Pons (tissue), 1 donor: ENCODE data around the gene TLE6.
"Not testable (repeated sequence)": the region's sequence is repeated elsewhere in the genome, so short reads cannot be mapped to it uniquely, and the experiment has no call there.

Experiments
- DNase-seq: peaks from one replicate; pipeline ENCODE4 v3.0.0-alpha.2; 2016; ENCODE audit warnings: low spot score

The TLE6 gene

DNA sequence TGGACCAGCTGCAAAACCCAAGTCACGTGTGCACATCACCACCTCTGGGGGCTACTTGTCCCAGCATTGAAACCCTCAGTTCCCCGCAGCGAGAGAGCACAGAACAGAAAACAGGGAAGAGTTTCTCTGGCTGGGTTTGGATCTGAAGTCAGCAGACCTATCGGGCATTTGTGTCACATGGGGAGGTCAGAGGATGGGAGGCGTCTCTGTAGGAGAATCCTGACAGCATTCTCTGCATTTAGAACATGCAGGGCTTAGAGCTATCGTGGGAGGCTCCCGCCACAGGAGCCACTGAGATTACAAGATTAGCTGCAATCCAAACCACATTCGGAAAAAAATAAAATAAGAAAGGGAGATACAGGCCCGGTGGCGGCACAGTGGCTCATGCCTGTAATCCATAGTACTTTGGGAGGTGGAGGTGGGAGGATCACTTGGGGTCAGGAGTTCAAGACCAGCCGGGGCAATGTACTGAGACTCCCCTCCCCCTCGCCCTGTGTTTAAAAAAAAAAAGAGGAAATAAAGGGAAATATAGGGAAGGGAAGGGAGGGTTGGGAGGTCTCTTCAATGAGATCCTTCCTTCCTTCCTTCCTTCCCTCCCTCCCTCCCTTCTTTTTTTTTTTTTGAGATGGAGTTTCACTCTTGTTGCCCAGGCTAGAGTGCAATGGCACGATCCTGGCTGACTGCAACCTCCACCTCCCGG, 2.9 kb upstream of the TLE6 start:
- no peak for DNase-seq

DNA sequence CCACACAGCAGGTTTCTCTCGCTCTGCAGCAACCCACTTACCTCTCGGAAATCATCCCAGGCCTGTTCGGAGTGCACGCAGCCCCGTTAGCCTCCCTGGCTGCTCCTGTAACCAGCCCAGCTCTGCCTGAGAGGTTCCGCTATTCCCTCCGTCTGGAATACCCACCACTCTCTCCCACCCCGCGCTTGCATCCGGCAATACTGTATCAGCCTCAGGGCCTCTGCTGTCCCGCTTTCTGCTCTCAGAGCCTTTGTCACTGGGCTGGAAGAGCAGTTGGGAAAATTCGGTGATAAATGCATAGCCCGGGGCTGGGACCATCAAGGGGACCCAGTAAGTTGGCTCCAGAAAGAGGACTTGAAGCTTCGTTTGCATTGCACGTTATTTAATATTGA, 759 bp upstream of the TLE6 start:
- DNase-seq = no peak

DNA sequence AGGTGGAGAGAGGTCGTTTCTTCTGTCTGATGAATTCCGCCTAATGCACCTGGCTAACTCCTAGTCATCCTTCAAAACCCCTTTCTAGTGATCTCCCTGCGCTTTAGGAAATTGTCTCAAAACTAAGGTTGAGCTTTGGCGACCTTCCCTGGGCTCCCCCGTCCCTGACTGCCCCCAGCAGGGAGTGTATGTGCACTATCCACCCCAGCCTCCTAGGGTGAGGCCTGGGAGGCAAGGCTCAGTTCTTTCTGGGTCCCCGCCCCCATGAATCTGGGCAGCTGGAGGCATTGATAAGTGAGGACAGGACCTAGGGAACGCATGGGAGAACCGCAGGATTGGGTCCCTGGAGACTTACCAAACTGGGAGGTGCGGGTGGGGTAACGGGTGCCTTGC, 378 bp downstream of the TLE6 start:
- no peak for DNase-seq

DNA sequence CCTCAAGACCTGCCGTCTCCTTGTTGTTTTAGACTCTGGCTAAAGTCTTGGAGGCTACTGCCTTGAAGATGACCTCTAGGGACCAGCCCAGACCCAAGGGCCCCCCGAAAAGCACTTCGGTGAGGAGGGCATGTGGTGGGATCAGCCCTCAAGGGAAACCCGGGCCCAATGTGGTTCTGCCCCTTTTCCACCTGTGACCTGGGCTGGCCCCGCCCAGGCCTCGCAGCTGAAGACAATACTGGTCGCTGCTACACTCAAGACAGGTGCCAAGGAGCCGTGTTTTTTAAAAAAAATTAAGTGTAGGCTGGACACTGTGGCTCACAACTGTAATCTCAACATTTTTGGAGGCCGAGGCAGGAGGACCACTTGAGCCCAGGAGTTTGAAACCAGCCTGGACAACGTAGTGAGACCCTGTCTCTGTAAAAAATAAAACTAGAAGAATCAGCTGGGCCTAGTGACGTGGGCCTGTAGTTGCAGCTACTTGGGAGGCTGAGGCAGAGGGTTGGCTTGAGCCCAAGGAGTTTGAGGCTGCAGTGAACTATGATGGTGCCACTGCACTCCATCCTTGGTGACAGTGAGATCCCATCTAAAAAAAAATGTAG, 903 bp downstream of the TLE6 start:
- no peak for DNase-seq

GRCh38 chr19:2978772-2979171, 1.4 kb downstream of the TLE6 start:
- no peak for DNase-seq

- no peak for DNase-seq
These were observed 4.5 kb downstream of the TLE6 start for GRCh38 chr19:2981898-2982297.

DNA sequence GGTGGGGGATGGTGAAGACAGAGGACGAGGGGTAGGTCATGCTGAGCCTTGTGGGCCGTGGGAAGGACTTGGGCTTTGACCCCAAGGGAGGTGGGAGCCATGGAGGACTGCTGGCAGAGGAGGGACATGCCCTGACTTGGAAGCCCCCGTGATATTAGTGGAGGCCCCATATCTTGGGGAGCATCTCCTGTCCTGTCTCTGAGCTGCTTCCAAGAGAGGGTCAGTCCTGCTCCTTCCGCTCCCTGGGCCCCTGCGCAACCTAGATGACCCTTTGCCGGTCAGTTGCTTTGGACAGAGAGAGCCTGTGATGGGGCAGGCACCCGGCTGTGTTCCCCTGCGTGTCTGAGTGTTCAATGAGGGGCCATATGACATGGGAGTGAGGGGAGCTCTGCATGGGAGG, 5.2 kb downstream of the TLE6 start:
- DNase-seq = no peak

GRCh38 chr19:2982983-2983350, 5.6 kb downstream of the TLE6 start:
- DNase-seq = peak; percentile 53

GRCh38 chr19:2983351-2984214, 6.2 kb downstream of the TLE6 start:
- peak; percentile 6 for DNase-seq

DNA sequence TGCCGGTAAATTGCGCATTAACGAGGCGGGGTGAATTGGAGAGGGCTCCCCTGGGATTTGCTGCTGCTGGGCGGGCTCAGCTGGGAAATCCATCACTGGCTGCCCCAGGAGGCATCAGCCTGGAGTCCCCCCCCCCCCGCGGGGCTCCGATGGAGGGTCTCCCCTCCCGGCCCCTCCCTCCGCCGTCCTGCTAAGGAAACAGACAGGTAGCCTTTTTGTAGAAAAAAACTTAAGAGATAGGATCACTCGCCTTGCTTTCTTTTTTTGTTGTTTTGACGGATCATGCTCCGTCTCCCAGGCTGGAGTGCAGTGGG, 6.8 kb downstream of the TLE6 start:
- DNase-seq = no peak

DNA sequence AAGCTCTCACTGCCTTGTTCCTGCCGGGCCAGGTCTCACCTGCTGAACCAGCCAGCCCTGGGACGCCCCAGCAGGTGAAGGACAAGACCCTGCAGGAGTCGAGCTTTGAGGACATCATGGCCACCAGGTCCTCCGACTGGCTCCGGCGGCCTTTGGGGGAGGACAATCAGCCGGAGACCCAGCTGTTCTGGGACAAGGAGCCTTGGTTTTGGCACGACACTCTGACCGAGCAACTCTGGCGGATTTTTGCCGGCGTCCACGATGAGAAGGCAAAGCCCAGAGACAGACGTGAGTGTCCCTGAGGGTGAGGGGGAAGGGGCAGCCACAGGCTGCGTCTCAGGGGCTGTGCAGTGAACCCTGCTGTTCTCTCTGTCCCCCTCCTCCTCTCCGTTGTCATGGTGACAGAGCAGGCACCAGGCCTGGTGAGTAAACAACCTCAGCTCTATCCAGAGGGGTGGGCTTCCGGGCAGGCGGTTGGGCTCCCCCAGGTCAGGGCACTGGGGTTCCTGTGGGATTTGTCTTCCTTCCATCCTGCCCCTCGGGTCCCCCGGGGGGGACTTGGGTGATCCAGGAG, 9.7 kb downstream of the TLE6 start:
- no peak for DNase-seq

DNA sequence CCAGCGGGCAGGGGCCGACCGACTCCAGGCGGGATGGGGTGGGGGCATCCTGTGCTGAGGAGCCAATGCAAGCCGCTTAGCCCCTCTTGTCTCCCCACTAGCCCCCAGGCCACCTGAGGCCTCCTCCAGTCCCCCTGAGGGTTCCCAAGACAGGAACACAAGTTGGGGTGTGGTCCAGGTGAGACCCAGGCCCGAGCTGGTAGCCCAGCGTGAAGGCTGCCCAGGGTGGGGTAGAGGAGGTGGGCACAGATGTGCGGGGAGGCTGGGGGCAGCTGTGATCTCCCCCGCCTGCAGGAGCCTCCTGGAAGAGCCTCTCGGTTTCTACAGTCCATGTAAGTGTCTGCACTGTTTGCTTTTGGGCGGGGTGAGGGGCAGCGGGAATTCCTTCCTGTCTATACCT, 10.4 kb downstream of the TLE6 start:
- no peak for DNase-seq

DNA sequence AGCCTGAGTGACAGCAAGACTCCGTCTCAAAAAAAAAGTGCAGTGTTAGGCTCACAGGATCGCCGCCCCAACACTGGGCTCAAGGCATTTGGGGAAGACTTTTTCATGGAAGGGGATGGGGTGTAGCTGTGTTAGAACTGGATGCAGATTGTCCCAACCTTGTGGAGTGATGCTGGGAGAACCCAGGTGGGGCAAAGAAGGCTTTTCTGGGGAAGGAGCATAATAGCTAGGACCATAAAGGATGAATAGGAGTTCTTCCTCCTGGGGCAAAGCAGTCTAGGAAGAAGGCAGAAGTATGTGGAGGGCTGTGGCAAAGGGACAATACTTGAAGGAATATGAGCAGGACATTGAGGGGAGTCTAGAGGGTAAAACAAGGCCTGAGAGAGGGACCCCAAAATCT, 11.2 kb downstream of the TLE6 start:
- DNase-seq = no peak

GRCh38 chr19:2989236-2989946, 12.0 kb downstream of the TLE6 start:
- no peak for DNase-seq

DNA sequence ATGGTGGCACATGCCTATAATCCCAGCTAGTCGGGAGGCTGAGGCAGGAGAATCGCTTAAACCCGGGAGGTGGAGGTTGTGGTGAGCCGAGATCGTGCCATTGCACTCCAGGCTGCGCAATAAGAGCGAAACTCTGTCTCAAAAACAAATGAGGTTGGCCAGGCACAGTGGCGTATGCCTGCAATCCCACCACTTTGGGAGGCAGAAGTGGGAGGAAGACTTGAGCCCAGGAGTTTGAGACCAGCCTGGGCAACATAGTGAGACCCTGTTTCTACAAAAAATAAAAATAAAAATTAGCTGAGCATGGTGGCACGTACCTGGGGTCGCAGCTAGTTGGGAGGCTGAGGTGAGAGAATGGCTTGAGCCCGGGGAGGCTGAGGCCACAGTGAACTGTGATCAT, 15.0 kb downstream of the TLE6 start:
- DNase-seq = not testable (repeated sequence)

DNA sequence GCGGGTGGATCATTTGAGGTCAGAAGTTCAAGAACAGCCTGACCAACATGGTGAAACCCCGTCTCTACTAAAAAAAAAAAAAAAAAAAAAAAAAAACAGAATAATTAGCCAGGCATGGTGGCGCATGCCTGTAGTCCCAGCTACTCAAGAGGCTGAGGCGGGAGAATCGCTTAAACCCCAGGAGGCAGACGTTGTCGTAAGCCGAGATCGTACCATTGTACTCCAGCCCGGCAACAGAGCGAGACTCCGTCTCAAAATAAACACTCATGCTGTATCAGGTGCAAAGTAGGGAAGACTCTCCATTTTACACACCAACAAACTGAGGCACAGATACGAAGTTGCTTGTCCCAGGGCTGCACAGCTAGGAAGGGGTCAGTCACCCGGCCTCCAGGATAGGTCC, 15.6 kb downstream of the TLE6 start:
- DNase-seq = no peak

GRCh38 chr19:2993579-2993978, 16.2 kb downstream of the TLE6 start:
- no peak for DNase-seq

DNA sequence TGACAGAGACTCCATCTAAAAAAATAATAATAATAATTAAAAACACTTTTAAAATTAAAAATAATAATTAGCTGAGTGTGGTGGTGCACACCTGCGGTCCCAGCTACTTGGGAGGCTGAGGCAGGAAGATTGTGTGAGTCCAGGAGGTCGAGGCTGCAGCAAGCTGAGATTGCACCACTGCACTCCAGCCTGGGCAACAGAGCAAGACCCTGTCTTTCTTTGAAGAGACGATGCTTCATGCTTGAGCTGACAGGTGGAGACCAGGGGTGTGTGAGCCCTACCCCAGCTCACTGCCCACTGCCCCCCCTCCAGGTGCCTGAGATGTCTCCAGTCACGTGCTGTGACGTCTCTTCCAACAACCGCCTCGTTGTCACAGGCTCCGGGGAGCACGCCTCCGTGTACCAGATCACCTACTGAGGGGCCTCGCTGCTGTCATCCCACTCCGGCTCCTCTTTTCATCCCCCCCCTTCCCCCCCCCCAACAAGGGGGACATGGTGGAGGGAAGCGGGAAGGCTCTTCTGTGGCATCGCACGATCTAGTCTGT, 17.3 kb downstream of the TLE6 start:
- DNase-seq = no peak

DNA sequence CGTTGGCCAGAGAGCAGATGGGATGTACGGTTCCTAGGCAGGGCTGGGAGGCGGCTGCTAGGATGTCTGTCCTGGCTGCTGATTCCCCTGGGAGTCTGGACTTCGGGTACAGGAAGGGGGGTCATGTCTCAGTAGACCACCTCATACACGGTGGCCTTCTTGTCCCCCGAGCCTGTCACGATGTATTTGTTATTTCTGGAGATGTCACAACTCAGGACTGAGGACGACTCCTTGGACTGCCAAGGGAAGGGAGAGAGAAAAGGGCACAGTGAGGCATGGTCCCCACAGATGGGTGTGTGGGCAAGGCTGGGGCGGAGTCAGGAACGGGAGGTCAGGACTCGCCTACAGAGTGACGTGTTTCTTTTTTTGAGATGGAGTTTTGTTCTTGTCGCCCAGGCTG, 20.4 kb downstream of the TLE6 start:
- DNase-seq = no peak

DNA sequence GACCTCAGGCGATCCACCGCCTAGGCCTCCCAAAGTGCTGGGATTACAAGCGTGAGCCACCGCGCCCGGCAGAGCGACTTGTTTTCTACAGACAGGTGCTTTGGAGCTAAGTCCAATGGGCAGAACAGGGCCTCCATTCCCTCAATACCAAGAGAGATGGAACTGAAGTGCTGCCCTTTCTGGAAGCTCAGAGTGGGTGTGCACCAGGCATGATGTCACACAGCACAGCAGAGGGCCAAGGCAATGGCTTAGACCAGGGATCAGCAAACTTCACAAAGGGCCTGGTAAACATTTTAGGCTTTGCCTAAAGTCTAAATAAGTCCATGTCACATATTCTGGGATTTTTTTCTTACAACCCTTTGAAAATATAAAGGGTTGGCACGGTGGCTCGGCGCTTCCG, 21.3 kb downstream of the TLE6 start:
- no peak for DNase-seq

DNA sequence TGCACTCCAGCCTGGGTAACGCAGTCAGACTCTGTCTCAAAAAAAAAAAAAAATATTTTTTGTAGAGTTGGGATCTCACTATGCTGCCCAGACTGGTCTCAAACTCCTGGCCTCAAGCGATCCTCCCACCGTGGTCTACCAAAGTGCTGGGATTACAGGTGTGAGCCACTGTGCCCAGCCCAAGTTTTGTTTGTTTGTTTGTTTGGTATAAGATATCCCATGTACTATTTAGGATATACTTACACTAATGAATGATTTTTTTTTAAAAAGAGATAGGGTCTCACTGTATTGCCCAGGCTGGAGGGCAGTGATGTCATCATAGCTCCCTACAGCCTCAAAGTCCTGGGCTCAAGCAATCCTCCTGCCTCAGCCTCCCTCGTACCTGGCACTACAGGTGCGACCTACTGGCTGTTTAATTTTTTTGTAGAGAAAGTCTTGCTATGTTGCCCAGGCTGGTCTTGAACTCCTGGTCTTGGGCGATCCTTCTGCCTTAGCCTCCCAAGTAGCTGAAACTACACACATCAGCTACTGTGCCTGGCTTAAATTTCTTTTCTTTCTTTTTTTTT, 24.0 kb downstream of the TLE6 start:
- no peak for DNase-seq

DNA sequence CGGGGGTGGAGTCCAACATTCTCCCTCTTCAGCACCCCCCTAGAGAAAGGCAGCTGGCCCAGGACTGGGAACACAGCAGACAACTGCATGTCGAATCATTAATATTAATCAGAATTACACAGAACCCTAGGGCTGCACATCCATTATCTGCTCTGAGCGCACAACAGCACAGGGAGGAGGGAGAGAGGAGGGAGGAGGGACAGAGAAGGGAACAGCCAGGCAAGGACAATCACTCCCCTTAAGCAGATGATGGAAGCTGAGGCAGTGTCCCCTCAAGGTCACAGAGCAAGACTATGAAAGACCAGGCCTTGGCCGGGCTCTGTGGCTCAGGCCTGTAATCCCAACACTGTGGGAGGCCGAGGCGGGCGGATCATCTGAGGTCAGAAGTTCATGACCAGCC, 25.7 kb downstream of the TLE6 start:
- peak; percentile 45 for DNase-seq
